ENCODE data around the gene BICC1. TPM values are rescaled to one million over a fixed set of nuclear protein-coding genes. Genes with fewer than 3 reads are reported as not detected.

Gene BICC1
- total and polyA plus RNA-seq, 2 donors = 5.7 to 45.3 TPM

DNA sequence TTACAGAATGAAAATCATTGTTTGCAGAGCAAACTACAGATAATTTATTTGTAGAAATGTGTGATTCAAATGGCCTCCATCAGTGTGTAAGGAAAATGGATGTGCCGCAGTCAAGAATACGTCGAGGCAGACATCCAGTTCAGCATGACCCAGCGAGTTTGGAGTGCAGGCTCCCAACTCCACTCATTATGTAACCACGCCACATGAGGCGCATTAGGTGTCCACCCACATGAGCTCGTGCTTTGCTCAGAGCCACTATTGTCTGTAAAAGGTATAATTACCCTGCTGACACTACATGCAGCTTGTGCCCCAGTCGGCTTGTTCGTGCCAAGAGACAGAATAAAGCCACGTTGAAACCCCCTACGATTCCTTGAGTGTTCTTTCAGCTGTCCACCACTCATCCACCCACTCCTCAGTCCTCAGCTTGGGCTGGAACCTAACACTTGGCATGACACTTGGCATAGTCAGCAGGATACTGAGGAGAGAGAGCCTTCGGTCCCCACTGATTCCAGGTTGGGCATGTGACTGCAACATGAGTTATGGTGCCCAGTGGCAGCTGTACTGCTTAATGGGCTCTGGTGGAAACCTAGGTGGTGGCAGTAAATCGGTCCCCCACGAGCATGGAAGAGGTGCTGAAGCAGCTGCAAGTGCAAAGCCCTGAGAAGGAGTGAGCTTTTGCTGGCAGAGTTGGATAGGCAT, 102.7 kb downstream of the BICC1 start:
- Histone ChIP-seq H3K27ac (ENCODE audit: low read depth) (no peak overlapping the region), H3K36me3 (ENCODE audit: insufficient read depth) (no peaks in the 10 kb centered on the region), H3K4me3 (ENCODE audit: low read depth, low read length) (no peak overlapping the region), H3K4me1 (ENCODE audit: insufficient read depth) (no peaks in the 10 kb centered on the region)
- no peak for DNase-seq (ENCODE audit: extremely low spot score)
- WGBS = 90% methylated on average over 14 of the region's 14 CpGs

DNA sequence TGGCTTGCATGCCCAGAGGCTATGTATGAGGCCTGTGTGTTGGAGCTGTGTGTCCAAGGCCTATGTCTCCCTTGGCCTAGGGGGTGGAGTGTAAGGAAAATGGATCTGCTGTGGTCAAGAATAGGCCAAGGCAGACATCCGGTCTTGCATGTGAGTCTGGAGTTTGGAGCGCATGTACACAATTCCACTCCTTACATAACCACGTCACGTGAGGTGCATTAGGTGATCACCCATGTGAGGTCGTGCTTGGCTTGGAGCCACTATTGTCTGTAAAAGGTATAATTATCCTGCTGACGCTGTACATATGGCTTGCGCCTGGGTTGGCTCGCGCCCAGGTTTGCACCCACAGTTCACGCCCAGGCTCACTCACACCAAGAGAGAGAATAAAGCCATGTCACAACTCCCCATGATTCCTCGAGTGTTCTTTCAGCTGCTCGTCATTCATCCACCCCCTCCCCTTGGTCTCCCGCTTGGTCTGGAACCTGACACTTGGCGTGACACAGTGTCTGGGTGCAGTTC, 105.5 kb downstream of the BICC1 start:
- no peaks in the 10 kb centered on the region for H3K36me3 ChIP-seq (ENCODE audit: insufficient read depth)
- WGBS = 95% methylated on average over 14 of the region's 14 CpGs
- DNase-seq (ENCODE audit: extremely low spot score) = no peak
- no peak overlapping the region for H3K27ac ChIP-seq (ENCODE audit: low read depth)
- H3K4me3 ChIP-seq (ENCODE audit: low read depth, low read length) = no peak overlapping the region
- H3K4me1 ChIP-seq (ENCODE audit: insufficient read depth) = no peaks in the 10 kb centered on the region

DNA sequence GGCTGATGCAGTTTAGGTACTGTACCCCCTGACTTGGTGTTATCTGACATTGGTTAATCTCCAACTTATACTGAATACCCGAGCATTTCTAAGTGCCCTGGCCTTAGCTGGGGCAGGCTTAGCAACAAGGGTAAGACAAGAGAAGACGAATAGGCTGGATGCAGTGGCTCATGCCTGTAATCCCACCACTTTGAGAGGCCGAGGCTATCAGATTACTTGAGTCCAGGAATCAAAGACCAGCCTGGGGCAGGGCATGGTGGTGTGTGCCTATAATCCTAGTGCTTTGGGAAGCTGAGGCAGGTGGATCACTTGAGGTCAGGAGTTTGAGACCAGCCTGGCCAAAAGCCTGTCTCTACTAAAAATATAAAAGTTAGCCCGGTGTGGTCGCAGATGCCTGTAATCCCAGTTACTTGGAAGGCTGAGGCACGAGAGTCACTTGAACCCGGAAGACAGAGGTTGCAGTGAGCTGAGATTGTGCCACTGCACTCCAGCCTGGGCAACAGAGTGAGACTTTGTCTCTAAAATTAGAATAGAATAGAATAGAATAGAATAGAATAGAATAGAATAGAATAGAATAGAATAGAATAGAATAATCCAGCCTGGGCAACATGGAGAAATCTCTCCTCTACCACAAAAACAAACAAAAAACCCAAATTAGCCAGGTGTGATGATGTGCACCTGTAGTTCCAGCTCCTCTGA, 108.9 kb downstream of the BICC1 start:
- DNase-seq (ENCODE audit: extremely low spot score) = no peak
- 78% methylated on average over 7 of the region's 7 CpGs for WGBS
- H3K4me3 ChIP-seq (ENCODE audit: low read depth, low read length) = no peak overlapping the region

DNA sequence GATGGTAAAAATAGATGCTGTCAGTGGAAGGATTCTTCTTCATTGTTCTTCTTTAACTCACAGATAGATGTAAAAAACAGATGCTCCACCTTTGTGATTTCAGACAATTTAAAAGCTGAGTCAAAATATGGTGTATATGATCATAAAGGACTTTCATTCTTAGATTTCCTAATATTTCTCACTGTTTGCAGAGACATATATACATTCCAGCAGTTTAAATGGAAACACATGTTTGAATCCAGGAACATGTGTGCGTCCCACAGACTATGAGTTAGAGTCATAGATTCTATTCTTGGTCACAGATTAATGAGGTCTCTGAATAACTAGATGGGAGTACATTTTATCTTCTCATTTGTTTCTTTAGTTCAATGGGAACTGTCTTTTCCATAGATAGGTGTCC, 109.6 kb downstream of the BICC1 start:
- H3K4me1 ChIP-seq (ENCODE audit: insufficient read depth) = no peaks in the 10 kb centered on the region
- no peaks in the 10 kb centered on the region for H3K36me3 ChIP-seq (ENCODE audit: insufficient read depth)
- 78% methylated on average over 1 of the region's 1 CpG for WGBS
- no peak overlapping the region for H3K4me3 ChIP-seq (ENCODE audit: low read depth, low read length)
- no peak for DNase-seq (ENCODE audit: extremely low spot score)
- no peak overlapping the region for H3K27ac ChIP-seq (ENCODE audit: low read depth)

More for the DNA sequence above, 108.9 kb downstream of the BICC1 start:
- Histone ChIP-seq H3K4me1 (ENCODE audit: insufficient read depth) (no peaks in the 10 kb centered on the region), H3K36me3 (ENCODE audit: insufficient read depth) (no peaks in the 10 kb centered on the region), H3K27ac (ENCODE audit: low read depth) (no peak overlapping the region)

DNA sequence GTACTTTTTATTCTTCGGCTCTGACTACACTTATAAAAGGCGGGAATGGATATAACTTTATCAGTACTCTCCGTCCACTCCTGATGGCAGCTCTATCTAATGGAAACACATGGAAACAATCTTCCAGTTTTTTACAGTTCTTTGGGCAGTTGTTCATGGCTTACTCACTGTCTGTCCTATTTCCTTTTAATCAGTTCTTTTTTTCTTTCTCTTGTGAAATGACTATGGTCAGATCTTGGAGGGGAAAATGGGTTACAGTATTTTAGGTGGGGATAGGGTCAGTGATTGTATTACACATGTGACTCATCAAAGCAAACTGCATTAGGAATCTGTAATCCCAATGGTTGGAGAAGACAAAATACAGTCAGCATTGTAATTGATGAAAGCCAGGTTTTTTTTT, 112.4 kb downstream of the BICC1 start:
- Histone ChIP-seq H3K4me1 (ENCODE audit: insufficient read depth) (no peaks in the 10 kb centered on the region), H3K27ac (ENCODE audit: low read depth) (no peak overlapping the region), H3K4me3 (ENCODE audit: low read depth, low read length) (no peak overlapping the region), H3K36me3 (ENCODE audit: insufficient read depth) (no peaks in the 10 kb centered on the region)
- WGBS = 45% methylated on average over 3 of the region's 3 CpGs
- no peak for DNase-seq (ENCODE audit: extremely low spot score)

DNA sequence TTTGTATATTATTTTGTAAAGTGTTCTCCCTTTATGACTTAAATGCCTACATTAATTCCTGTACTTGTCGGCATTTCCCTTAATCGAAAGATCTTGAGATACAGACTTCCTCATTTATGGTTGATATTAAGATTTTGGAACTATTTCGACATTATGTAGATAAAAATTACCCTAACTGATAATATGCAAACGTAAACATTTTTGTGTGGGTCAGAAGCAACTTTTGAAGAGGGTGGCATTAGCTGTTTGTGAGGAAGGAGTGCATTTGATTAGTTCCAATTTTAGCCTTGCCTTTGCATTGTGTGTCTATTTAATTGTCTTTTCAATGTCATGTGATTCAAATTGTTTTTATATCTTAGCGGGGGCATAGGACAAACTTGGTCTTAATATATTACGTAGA, 114.7 kb downstream of the BICC1 start:
- Histone ChIP-seq H3K4me3 (ENCODE audit: low read depth, low read length) (no peak overlapping the region), H3K27ac (ENCODE audit: low read depth) (no peak overlapping the region), H3K4me1 (ENCODE audit: insufficient read depth) (no peaks in the 10 kb centered on the region), H3K36me3 (ENCODE audit: insufficient read depth) (no peaks in the 10 kb centered on the region)
- no peak for DNase-seq (ENCODE audit: extremely low spot score)
- 91% methylated on average over 6 of the region's 6 CpGs for WGBS

DNA sequence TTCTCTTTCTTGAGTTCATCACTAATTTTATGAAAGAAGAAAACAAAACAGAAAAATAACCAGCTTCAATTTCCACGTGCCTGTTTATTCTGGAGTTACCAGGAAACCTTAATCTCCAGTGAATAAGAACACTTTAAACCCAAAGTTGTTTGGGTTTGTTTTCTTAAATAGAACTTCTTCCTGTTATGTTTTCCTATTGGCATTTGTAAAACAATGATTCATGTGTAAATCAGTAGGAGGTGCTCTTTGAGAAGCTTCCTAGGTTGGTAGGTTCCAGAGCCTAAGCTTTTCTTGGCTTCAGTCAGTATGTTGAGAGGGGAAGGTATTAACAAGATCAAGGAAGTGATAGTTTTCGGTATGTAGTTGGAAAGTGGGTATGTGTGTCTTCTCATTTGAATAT, 119.0 kb downstream of the BICC1 start:
- no peak overlapping the region for H3K27ac ChIP-seq (ENCODE audit: low read depth)
- no peak overlapping the region for H3K4me3 ChIP-seq (ENCODE audit: low read depth, low read length)
- H3K4me1 ChIP-seq (ENCODE audit: insufficient read depth) = no peaks in the 10 kb centered on the region
- 50% methylated on average over 2 of the region's 2 CpGs for WGBS
- no peaks in the 10 kb centered on the region for H3K36me3 ChIP-seq (ENCODE audit: insufficient read depth)
- no peak for DNase-seq (ENCODE audit: extremely low spot score)

DNA sequence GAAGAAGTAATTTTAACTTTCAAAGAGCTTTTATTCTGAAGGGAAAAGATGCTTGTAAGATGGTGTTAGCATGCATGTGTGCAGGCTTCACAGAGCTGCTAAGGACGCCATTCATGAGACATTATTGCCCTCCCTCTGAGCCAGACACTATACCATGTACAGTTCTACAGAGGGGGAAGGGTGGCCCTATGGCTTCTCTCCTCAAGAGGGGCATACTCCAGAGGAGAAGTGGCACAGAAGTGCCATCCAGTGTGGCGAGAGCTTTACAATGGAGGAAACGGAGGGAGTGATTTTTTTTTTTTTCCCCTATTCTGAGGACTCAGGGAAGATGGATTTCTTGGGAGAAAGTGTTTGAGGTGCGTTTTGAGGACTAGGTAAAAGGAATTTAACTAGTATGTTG, 119.5 kb downstream of the BICC1 start:
- Histone ChIP-seq H3K4me1 (ENCODE audit: insufficient read depth) (no peaks in the 10 kb centered on the region), H3K27ac (ENCODE audit: low read depth) (no peak overlapping the region), H3K36me3 (ENCODE audit: insufficient read depth) (no peaks in the 10 kb centered on the region), H3K4me3 (ENCODE audit: low read depth, low read length) (no peak overlapping the region)
- DNase-seq (ENCODE audit: extremely low spot score) = no peak
- WGBS = 87% methylated on average over 4 of the region's 4 CpGs

DNA sequence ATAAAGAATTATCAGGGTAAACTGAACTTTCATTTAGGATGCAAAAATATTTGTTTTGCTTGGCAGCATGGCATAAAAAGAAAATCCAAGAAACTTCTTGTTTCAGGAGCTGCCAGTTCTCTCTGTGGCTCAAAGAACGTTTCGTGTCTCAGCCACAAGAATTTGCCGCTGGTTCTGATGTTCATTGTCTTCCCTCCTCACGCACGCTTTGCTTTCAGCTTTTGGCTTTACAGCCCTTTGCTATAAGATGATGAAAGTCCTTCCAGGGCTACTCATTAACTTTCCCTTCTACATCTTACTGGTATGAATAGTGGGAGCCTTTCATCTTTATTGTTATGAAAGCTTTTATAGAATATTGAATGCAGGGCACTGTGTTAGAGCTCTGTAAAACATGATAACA, 124.7 kb downstream of the BICC1 start:
- no peak for DNase-seq (ENCODE audit: extremely low spot score)
- 74% methylated on average over 5 of the region's 5 CpGs for WGBS
- no peaks in the 10 kb centered on the region for H3K4me1 ChIP-seq (ENCODE audit: insufficient read depth)
- H3K27ac ChIP-seq (ENCODE audit: low read depth) = no peak overlapping the region
- no peaks in the 10 kb centered on the region for H3K36me3 ChIP-seq (ENCODE audit: insufficient read depth)
- H3K4me3 ChIP-seq (ENCODE audit: low read depth, low read length) = no peak overlapping the region

DNA sequence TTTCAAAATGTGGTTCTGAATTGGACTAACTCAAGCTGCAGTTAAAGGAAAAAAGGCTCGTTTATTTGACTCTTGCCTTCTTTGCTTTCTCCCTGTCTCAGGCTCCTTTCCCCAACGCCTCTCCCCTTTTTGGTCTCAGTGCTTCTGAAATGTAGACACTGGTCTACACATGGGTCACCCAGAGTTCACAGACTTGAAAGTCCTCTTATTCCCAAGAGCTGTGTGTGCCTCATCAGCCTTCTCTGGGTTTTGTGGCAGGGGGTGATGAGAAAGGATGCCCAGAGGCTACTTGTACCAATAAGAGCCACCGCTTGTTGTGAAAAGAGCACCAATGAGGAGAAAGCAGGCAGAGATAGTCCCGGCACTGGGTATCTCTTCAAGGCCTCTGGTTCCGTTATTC, 125.7 kb downstream of the BICC1 start:
- 75% methylated on average over 5 of the region's 5 CpGs for WGBS

DNA sequence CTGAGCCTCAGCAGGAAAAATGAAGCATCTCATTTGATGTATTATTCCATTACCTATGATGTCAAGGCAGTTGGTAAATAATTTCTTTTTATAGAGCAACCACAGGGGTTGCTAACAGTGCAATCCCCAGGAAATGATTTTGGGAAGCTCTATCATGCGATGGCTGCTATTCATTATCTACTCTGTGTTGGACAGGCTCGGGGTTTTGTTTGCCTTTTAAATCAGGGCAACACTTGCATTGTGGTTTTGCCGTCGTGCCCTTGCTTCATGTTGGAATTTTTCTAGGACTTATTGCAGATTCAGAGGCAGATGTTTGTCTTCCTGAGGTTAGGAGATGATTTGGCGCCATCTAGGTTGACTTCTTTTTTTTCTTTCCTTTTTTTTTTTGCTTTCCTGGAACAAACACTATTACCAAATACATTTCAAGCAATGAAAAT, 128.4 kb downstream of the BICC1 start:
- no peak overlapping the region for H3K27ac ChIP-seq (ENCODE audit: low read depth)
- no peak overlapping the region for H3K4me3 ChIP-seq (ENCODE audit: low read depth, low read length)
- H3K36me3 ChIP-seq (ENCODE audit: insufficient read depth) = no peaks in the 10 kb centered on the region
- H3K4me1 ChIP-seq (ENCODE audit: insufficient read depth) = no peaks in the 10 kb centered on the region
- no peak for DNase-seq (ENCODE audit: extremely low spot score)
- WGBS = 23% methylated on average over 5 of the region's 5 CpGs

More for the DNA sequence above, 125.7 kb downstream of the BICC1 start:
- Histone ChIP-seq H3K36me3 (ENCODE audit: insufficient read depth) (no peaks in the 10 kb centered on the region), H3K4me3 (ENCODE audit: low read depth, low read length) (no peak overlapping the region), H3K27ac (ENCODE audit: low read depth) (no peak overlapping the region), H3K4me1 (ENCODE audit: insufficient read depth) (no peaks in the 10 kb centered on the region)
- no peak for DNase-seq (ENCODE audit: extremely low spot score)

DNA sequence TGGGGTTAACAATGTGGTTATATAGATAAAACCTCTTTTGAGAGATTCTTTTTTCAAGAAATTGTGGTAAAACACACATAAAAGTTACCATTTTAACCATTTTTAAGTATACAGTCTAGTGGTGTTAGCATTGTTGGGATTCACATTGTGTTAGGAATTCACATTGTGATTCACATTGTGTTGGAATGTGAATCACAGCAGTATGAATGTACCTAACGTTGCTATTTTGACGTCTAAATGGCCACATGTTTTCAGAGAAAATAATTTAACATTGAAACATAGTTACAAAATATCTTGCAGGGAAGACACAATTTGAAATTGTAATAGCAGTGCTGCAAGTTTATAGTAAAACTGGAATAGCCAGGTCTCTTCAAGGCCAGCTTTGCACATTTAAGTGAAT, 129.0 kb downstream of the BICC1 start:
- 60% methylated on average over 2 of the region's 2 CpGs for WGBS
- DNase-seq (ENCODE audit: extremely low spot score) = no peak
- Histone ChIP-seq H3K27ac (ENCODE audit: low read depth) (no peak overlapping the region), H3K4me3 (ENCODE audit: low read depth, low read length) (no peak overlapping the region), H3K36me3 (ENCODE audit: insufficient read depth) (no peaks in the 10 kb centered on the region), H3K4me1 (ENCODE audit: insufficient read depth) (no peaks in the 10 kb centered on the region)

DNA sequence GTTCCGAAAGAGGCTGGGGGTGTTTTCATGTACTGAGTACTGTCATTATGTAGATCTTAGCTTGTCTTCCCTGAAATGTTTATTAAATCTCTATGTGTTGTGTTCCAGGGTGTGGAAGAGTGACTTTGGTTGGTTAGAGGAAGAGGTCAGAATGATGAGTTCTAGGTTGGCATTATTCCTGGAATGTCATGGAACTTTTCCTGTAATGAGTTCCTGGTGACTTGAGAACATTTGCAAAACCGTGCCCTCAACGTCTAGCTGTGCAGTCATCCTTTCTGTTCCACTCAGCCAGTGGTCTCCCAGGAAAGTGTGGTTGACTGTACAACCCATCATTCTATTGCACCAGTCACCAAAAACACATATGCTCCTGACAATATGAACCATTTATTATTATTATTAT, 129.6 kb downstream of the BICC1 start:
- WGBS = 81% methylated on average over 3 of the region's 3 CpGs
- Histone ChIP-seq H3K4me3 (ENCODE audit: low read depth, low read length) (no peak overlapping the region), H3K4me1 (ENCODE audit: insufficient read depth) (no peaks in the 10 kb centered on the region), H3K27ac (ENCODE audit: low read depth) (no peak overlapping the region), H3K36me3 (ENCODE audit: insufficient read depth) (no peaks in the 10 kb centered on the region)
- no peak for DNase-seq (ENCODE audit: extremely low spot score)

DNA sequence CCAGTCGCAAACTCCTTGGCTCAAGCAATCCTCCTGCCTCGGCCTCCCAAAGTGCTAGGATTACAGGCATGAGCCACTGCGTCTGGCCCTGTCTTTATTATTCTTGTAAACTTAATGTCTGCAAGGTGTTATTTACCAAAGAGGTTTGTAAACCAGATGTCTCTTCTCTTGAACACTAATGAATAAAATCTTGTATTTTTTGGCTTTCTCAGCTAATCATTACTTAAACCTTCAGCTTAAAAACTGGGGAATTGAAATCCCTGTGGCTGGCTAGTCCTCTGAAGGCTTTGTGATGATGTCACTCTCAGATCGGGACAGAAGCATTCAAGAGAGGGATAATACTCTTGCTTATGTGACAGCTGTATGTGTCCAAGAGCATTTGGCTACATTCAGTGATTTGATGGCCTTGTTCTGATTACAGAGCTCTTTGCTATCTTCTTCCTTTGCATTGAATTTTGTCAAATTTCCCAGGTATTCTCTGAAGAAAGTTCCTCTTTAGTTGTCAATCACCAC, 130.3 kb downstream of the BICC1 start:
- 46% methylated on average over 4 of the region's 4 CpGs for WGBS
- no peak overlapping the region for H3K27ac ChIP-seq (ENCODE audit: low read depth)
- no peak overlapping the region for H3K4me3 ChIP-seq (ENCODE audit: low read depth, low read length)
- H3K4me1 ChIP-seq (ENCODE audit: insufficient read depth) = no peaks in the 10 kb centered on the region
- no peak for DNase-seq (ENCODE audit: extremely low spot score)
- no peaks in the 10 kb centered on the region for H3K36me3 ChIP-seq (ENCODE audit: insufficient read depth)

All from urinary bladder (tissue), 4 donors.